GM21360 (cell line): ENCODE results near the gene SEZ6L.
"Not testable (repeated sequence)": the region's sequence is repeated elsewhere in the genome, so short reads cannot be mapped to it uniquely, and the experiment has no call there.

Source experiments
- ATAC-seq: cut with Tn5 transposase; IDR thresholded peaks from one replicate; pipeline ENCODE4 v1.9.1; 2021; ENCODE audit warnings: mild to moderate bottlenecking, moderate library complexity; ENCODE audit not compliant: unreplicated experiment

The SEZ6L gene

GRCh38 chr22:26377170-26377830, 208.0 kb downstream of the SEZ6L start:
- ATAC-seq = no peak

- ATAC-seq = no peak
These were observed 211.0 kb downstream of the SEZ6L start for GRCh38 chr22:26380072-26380830.

- no peak for ATAC-seq
These were observed 213.5 kb downstream of the SEZ6L start for GRCh38 chr22:26382782-26383181.

GRCh38 chr22:26383968-26384556, 214.8 kb downstream of the SEZ6L start:
- ATAC-seq = no peak

DNA sequence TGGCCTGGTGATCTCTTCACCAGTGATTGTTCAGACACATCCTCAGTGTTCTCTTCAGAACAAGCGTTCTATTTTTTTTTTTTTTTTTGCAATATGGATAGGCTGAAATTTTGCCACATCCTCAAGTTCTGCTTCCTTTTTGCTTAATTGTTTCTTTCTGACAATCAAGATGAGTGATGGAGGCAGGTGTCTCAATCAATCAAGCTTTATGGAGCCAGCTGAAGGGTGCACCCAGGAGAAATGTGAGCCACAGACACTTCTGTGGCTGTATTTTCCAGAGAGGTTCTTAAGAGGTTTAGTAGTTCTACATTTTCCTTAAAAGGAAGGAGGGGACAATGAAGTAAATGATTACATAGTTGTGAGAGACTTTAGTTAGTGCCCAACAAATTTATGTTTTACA, 215.9 kb downstream of the SEZ6L start:
- no peak for ATAC-seq

DNA sequence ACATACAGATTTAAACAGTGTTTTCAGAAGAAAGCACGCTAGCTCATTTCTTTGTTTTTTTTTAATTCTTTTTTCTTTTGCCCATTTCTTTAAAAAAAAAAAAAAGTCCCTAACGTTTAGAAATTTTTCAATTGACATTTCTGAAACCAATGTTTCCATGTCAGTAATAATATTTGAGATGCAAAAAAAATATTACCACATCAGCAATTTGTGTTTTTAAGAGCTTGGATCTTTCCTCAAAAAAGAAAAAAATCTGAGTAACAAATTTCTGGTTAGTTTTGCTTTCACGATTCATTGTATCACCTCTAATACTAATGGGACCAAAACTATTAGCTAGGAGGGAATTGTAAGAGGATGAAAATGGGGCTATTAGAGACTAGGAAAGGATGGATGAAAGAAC, 219.9 kb downstream of the SEZ6L start:
- ATAC-seq = no peak

DNA sequence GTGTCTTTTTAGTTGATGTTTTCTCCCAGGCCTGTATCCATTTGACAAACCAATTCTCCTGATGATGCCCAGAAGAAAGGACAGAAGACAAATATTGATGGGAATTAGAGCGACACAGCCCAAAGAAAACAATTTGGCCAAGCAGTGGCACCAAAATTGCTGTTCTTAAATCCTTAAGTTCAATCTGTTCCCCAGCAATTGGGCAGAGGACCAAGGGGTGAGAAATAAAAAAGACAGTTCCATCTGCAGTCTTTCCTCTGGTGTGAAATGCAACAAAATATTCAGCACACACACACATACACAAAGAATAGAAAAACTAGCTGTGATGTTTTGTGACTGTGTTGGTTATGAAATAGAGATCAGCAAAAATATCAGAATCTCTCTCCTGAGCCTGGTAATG, 221.8 kb downstream of the SEZ6L start:
- no peak for ATAC-seq

- no peak for ATAC-seq
These were observed 222.4 kb downstream of the SEZ6L start for GRCh38 chr22:26391623-26392022.

- no peak for ATAC-seq
These were observed 224.7 kb downstream of the SEZ6L start for GRCh38 chr22:26393929-26394328.

GRCh38 chr22:26394777-26395176, 225.5 kb downstream of the SEZ6L start:
- no peak for ATAC-seq

- no peak for ATAC-seq
These were observed 226.7 kb downstream of the SEZ6L start for GRCh38 chr22:26395926-26396325.

DNA sequence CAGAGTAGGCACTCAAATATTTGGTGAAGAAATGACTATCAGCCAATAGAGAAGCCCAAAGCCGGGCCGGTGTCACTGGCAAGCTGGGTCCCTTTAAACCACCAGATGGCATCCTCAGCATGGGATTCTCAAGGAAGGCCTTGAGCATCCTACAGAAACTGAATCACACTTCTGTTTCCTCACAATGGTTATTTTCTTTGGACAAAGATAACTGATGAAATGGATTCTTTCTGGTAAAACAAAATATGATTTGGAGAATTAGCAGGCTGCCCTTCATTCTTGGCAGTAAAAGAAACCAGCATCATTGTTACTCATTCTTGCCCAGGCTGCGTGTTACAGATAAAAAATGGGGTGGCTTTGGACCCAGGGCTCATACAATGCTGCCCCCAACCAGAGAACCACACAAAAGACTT, 229.5 kb downstream of the SEZ6L start:
- ATAC-seq = no peak

- ATAC-seq = no peak
These were observed 230.0 kb downstream of the SEZ6L start for GRCh38 chr22:26399289-26399688.

GRCh38 chr22:26401726-26402125, 232.5 kb downstream of the SEZ6L start:
- no peak for ATAC-seq

GRCh38 chr22:26404851-26405421, 235.7 kb downstream of the SEZ6L start:
- no peak for ATAC-seq

GRCh38 chr22:26406118-26406517, 236.9 kb downstream of the SEZ6L start:
- no peak for ATAC-seq

- not testable (repeated sequence) for ATAC-seq
These were observed 239.4 kb downstream of the SEZ6L start for GRCh38 chr22:26408562-26409220.

DNA sequence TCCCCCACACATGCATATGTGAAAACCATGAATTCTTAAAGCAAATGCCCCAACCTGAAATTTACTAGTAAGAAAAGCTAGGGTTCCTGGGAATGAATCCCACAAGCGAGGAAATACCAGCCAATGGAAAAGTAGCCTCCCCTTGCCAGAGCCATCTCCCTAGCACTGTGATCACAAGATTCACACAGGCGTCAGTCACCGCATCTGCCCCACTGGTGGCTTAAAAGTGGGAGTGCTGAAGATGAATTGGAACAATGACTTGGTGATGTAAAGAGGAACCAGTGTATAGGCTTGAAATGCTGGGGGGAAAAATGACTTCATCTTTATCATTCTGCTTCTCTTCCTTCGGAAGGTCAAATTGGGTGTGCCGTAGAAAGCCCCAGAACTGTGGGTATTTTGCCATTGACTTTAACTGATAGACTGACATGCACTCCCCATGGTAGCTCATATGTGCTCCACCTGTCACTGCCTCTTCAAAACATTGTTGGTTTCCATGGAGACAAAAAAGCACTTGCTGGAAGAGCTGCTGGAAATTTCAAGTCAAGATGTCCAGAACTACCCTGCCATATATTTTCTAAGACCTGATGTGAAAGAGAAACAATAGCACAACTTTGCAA, 240.6 kb downstream of the SEZ6L start:
- ATAC-seq = no peak

GRCh38 chr22:26410386-26410785, 241.1 kb downstream of the SEZ6L start:
- no peak for ATAC-seq

DNA sequence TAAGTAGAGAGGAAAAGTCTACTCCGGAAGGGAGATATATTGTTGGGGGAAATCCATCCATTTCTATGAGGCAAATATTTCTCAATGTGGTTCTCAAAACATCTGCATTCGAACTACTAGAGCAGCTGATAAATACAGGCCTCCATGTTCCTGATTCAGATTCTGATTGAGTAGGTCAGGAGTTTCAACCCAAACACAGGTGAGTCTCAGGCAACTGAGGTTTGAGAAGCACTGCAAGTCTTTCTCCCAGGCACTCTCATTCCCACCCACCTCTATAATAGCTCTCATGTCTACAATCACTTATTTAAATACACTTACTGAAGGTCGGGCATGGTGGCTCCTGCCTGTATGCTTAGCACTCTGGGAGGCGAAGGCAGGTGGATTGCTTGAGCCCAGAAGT, 245.1 kb downstream of the SEZ6L start:
- ATAC-seq = no peak

- ATAC-seq = no peak
These were observed 247.0 kb downstream of the SEZ6L start for GRCh38 chr22:26416256-26416655.
